AG04449 (cell line): ENCODE measurements around the gene TPM1.
"Not testable (repeated sequence)": the region's sequence is repeated elsewhere in the genome, so short reads cannot be mapped to it uniquely, and the experiment has no call there.

ENCODE experiments used
- CTCF ChIA-PET: fragments of 350-600 bp; formaldehyde crosslinking; extraction: SDS; loops from one replicate; lab custom pipeline; 2021; ENCODE audit warnings: antibody characterized with exemption; lab: Yijun Ruan, JAX
- POLR2A ChIA-PET: fragments of 400-600, 350-600 bp; formaldehyde crosslinking; extraction: SDS; loops from one replicate; lab custom pipeline; 2020; ENCODE audit warnings: antibody characterized with exemption, inconsistent platforms; lab: Yijun Ruan, JAX
- DNase-seq: peaks from one replicate; pipeline ENCODE4 v3.0.0-alpha.2; 2010; ENCODE audit warnings: low read depth, low spot score
- H3K4me3 ChIP-seq: 2 replicates; pipeline ENCODE4 v1.5.1; 2011; ENCODE audit warnings: low read depth, mild to moderate bottlenecking, control low read depth, low read length
- TF ChIP-seq, protein P1 (sequence below): IDR thresholded peaks from one replicate; pipeline ENCODE4 v1.5.1; 2011; ENCODE audit warnings: mild to moderate bottlenecking, moderate library complexity, low read length, control low read depth, inconsistent platforms; ENCODE audit not compliant: insufficient read depth; ENCODE audit errors: missing control alignments

Gene TPM1

GRCh38 chr15:63041974-63042876 lies at the start of gene TPM1:
Gene TPM1 (plus strand): TSS chr15:63042747. CDS start chr15:63042830, 83 bp downstream.
- H3K4me3 ChIP-seq = peak within 1 kb of the TSS; percentile 91
- TF ChIP-seq, protein P1, sequence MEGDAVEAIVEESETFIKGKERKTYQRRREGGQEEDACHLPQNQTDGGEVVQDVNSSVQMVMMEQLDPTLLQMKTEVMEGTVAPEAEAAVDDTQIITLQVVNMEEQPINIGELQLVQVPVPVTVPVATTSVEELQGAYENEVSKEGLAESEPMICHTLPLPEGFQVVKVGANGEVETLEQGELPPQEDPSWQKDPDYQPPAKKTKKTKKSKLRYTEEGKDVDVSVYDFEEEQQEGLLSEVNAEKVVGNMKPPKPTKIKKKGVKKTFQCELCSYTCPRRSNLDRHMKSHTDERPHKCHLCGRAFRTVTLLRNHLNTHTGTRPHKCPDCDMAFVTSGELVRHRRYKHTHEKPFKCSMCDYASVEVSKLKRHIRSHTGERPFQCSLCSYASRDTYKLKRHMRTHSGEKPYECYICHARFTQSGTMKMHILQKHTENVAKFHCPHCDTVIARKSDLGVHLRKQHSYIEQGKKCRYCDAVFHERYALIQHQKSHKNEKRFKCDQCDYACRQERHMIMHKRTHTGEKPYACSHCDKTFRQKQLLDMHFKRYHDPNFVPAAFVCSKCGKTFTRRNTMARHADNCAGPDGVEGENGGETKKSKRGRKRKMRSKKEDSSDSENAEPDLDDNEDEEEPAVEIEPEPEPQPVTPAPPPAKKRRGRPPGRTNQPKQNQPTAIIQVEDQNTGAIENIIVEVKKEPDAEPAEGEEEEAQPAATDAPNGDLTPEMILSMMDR = peak; percentile 2
- peak; percentile 87 for DNase-seq
- ChIA-PET CTCF (interaction anchor here (0.8 to 1.1 kb wide), 2 partner anchors 19 to 258 kb away, joined by 3 to 4 read pairs; no protein-coding TSS in a partner anchor), POLR2A (interaction anchor here (0.6 to 8.1 kb wide), 33 partner anchors 10 to 263 kb away, joined by 3 to 99 read pairs (median 5); no protein-coding TSS in a partner anchor)

DNA sequence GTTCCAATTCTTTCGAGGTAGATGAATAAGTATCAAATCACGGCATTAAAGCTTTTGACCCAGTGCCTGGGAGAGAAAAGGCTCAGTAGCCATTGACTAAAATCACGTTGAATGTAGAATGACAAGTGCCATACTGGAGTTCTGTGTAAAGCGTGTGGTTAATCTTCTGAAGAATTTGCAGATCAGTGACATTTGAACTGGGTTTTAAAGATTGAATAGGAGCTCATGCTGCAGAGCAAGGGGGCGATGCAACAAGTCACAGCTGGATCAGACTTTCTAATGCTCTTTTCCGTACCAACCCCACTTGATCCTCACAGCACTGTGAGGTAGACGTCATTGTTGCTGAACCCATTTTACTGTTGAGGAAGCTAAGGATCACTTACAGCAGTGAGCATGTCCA lies 49.5 kb upstream of the TPM1 start:
- no peak for DNase-seq
- TF ChIP-seq, protein P1 = no peak
- no peak overlapping the region for H3K4me3 ChIP-seq
- ChIA-PET CTCF (interaction anchor here (1.1 kb wide), 1 partner anchor 18 kb away, joined by 3 read pairs; no protein-coding TSS in a partner anchor), POLR2A (no interaction called here)

- POLR2A ChIA-PET, CTCF ChIA-PET, DNase-seq, H3K4me3 ChIP-seq: not testable (repeated sequence)
These were observed 48.9 kb upstream of the TPM1 start for GRCh38 chr15:62993632-62994031.

- CTCF ChIA-PET = interaction anchor here (1.0 kb wide), 1 partner anchor 18 kb away, joined by 3 read pairs; no protein-coding TSS in a partner anchor
- POLR2A ChIA-PET = interaction anchor here (1.0 kb wide), 1 partner anchor 48 kb away, joined by 3 read pairs; the partner anchor contains the start of gene TPM1
- no peak for DNase-seq
- H3K4me3 ChIP-seq = no peak overlapping the region
- TF ChIP-seq, protein P1 = no peak
These were observed 48.1 kb upstream of the TPM1 start for GRCh38 chr15:62994439-62994838.

DNA sequence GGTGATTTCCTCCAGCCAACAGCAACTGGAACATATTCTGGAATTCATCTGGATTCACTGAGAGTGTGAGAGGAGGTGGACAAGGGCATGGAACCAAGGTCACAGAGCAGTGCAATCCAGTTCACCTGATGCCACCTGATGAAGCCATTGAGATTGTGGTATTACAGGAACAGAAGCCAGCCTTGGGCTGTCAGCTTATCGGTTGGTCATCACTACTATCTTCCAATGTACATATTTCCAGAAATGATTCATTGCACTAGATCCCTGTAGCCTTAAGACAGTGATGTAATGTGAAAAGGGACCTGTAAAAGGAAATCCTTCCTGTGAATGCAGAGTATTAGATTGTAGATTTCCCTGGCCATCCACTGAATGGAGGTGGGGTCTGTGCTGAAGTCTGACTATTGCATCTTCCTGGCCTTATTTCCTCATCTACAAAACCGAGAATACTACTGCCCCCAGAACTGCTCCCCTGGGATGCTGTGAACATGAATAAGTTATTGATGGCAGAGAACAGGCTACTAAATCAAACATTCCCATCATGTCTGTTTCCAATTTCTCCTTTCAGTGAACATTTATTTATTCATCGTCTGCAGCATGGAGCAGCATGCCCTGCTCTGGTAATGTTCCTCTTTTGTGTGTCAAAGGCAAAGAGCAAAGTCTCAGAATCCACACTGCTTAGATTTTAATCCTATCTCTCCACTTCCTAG lies 47.4 kb upstream of the TPM1 start:
- CTCF ChIA-PET = interaction anchor here (1.0 kb wide), 1 partner anchor 18 kb away, joined by 3 read pairs; no protein-coding TSS in a partner anchor
- TF ChIP-seq, protein P1 = no peak
- DNase-seq = no peak
- H3K4me3 ChIP-seq = no peak overlapping the region
- POLR2A ChIA-PET = interaction anchor here (1.0 kb wide), 1 partner anchor 47 kb away, joined by 3 read pairs; the partner anchor contains the start of gene TPM1

GRCh38 chr15:62997441-62997840 lies 45.1 kb upstream of the TPM1 start:
- no peak for DNase-seq
- CTCF ChIA-PET = interaction anchor here (1.8 kb wide), 1 partner anchor 12 kb away, joined by 5 read pairs; no protein-coding TSS in a partner anchor
- H3K4me3 ChIP-seq = no peak overlapping the region
- TF ChIP-seq, protein P1 = no peak
- POLR2A ChIA-PET = no interaction called here
